IgD-negative memory B cell (primary cell): ENCODE measurements around the gene PYURF. TPM values are rescaled to one million over a fixed set of nuclear protein-coding genes. Genes with fewer than 3 reads are reported as not detected.
A peak's percentile ranks its signal among the peaks of the same experiment; 100 is the strongest.
"Not testable (repeated sequence)": the region's sequence is repeated elsewhere in the genome, so short reads cannot be mapped to it uniquely, and the experiment has no call there.

Source experiments
- H3K27ac Mint-ChIP-seq, 3 donors: one replicate each; pipeline ENCODE4 v1.8.0; 2020 to 2022; ENCODE audit warnings: mild to moderate bottlenecking in 3 of 3, mixed read lengths in 3 of 3, moderate library complexity in 1 of 3
- H3K27me3 Mint-ChIP-seq: one replicate; pipeline ENCODE4 v1.8.0; 2021; ENCODE audit warnings: mixed read lengths
- H3K36me3 Mint-ChIP-seq: one replicate; pipeline ENCODE4 v1.8.0; 2020; ENCODE audit warnings: mild to moderate bottlenecking, mixed read lengths
- H3K4me1 Mint-ChIP-seq, 3 donors: one replicate each; pipeline ENCODE4 v1.8.0; 2020 to 2022; ENCODE audit warnings: mixed read lengths in 3 of 3, mild to moderate bottlenecking in 1 of 3
- H3K4me3 Mint-ChIP-seq, 4 donors: one replicate each; pipeline ENCODE4 v1.8.0; 2020 to 2022; ENCODE audit warnings: mild to moderate bottlenecking in 4 of 4, mixed read lengths in 4 of 4, moderate library complexity in 3 of 4
- H3K9me3 Mint-ChIP-seq, 3 donors: one replicate each; pipeline ENCODE4 v1.8.0; 2020 to 2021; ENCODE audit warnings: mixed read lengths in 3 of 3, mild to moderate bottlenecking in 1 of 3
- polyA plus RNA-seq: library from polyadenylated mRNA; unstranded; fragments of 300-500 nt; fragmentation: Illumina TruSeq; gene quantifications from one replicate; pipeline ENCODE4 v1.2.3, GENCODE V29; 2021

Gene PYURF, protein sequence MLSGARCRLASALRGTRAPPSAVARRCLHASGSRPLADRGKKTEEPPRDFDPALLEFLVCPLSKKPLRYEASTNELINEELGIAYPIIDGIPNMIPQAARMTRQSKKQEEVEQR
- polyA plus RNA-seq, result 212 TPM

DNA sequence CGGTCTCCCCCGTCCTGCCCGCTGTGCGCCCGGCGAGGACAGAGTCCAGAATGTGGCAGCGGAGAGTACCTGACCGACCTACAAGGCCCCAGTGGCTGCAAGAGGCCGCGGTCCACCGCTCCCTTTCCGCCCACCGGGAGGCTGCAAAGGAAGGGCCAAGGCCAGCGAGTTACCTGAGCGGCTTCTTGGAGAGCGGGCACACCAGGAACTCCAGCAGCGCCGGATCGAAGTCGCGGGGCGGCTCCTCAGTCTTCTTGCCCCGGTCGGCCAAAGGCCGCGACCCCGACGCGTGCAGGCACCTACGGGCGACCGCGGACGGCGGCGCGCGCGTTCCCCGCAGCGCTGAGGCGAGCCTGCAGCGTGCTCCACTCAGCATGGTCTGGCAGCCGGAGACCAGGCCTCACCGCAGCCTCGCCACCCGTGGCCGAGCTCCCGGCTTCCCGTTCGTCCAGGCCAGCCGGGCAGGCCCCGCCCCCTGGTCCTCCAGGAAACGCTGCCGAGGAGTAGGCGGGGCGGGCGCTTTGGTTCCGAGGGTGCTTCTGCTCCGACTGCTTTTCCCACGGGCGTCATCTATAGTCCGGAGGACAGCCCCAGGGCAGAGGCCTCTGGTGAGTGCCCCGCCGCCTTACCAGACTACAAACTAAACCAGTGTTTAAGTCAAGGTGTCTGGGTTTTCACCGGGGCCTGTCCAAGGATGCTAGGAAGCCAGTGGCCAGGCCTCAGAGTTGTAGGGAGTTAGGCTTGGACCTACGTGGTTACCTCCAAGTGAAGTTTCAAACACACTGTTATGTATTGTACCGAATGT lies at the start of gene PYURF:
Gene PYURF, minus strand, starts transcription at position 452 of the 805 bp plus-strand sequence. Its CDS starts 76 bp downstream, at position 376.
- H3K27ac Mint-ChIP-seq, result peak within 1 kb of the TSS; percentile 64 to 93 (median 89)
- peaks cover 10 to 27% (median 17%) of the 10 kb centered on the region in 3 donors for H3K4me1 Mint-ChIP-seq
- no peaks in the 10 kb centered on the region for H3K36me3 Mint-ChIP-seq

DNA sequence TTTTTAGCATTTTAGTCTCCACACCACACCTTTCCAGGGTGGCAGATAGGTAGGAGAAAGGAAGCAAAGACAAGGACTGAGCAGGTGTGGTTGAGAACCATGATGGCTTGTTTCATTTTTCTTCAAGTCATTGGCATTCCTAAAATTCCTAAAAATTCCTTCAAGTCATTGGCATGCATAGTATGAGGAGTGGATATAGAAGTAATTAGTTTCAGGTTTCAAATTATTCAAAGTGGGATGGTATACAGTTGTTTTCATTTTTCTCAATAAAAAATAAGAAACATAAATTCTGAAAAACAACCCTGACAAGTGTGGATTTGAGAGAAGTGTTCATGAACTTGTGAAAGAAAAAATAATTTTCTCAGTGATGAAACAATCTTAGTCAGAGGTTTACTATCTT lies 46.4 kb upstream of the PYURF start:
- Mint-ChIP-seq H3K27ac (no peak overlapping the region), H3K27me3 (peaks cover 13% of the 10 kb centered on the region), H3K4me3 (no peak overlapping the region), H3K9me3 (peaks cover 0 to 3% (median 0%) of the 10 kb centered on the region in 3 donors), H3K36me3 (no peaks in the 10 kb centered on the region), H3K4me1 (peaks cover 0 to 2% (median 0%) of the 10 kb centered on the region in 3 donors)

More for the DNA sequence above, at the start of gene PYURF:
- peak within 1 kb of the TSS; percentile 93 to 99 (median 97) for H3K4me3 Mint-ChIP-seq
- H3K27me3 Mint-ChIP-seq, result no peaks in the 10 kb centered on the region
- no peaks in the 10 kb centered on the region for H3K9me3 Mint-ChIP-seq

DNA sequence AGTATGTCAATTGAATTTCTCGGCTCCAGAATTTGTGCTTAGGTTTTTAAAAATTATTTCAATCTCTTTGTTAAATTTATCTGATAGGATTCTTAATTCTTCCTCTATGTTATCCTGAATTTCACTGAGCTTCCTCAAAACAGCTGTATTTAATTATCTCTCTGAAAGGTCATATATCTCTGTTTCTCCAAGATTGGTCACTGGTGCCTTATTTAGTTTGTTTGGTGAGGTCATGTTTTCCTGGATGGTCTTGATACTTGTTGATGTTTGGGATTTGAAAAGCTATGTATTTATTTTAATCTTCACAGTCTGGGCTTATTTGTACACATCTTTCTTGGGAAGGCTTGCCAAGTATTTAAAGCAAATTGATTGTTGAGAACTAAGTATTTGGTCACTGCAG lies 44.0 kb upstream of the PYURF start:
- Mint-ChIP-seq H3K4me1 (no peaks in the 10 kb centered on the region), H3K27me3 (peaks cover 12% of the 10 kb centered on the region)

DNA sequence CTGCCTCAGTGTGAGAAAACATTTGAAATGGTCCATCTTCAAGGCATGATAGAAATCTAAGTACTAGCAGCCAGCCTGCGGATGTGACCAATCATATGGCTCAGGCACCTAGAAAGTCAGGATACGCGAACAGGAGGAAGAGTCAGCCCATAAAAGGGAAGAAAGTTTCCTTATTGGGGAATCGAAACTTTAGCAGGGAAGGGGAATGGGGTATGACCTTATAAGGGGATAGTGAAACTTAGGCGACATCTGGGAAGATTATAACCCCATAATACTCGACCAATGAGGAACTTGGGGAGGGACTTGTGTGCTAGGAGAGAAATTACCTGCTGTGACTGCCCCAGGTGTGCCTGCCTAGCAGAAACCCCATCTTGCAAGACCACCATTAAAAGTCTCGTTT lies 26.2 kb upstream of the PYURF start:
- H3K4me1 Mint-ChIP-seq, result peaks cover 0 to 3% (median 0%) of the 10 kb centered on the region in 3 donors
- H3K27ac Mint-ChIP-seq, result no peak overlapping the region
- H3K27me3 Mint-ChIP-seq, result no peaks in the 10 kb centered on the region
- no peaks in the 10 kb centered on the region for H3K36me3 Mint-ChIP-seq
- no peaks in the 10 kb centered on the region for H3K9me3 Mint-ChIP-seq
- H3K4me3 Mint-ChIP-seq, result no peak overlapping the region

More for the DNA sequence above, 44.0 kb upstream of the PYURF start:
- no peak overlapping the region for H3K27ac Mint-ChIP-seq
- no peak overlapping the region for H3K4me3 Mint-ChIP-seq
- H3K9me3 Mint-ChIP-seq, result peaks cover 0 to 3% (median 0%) of the 10 kb centered on the region in 3 donors
- H3K36me3 Mint-ChIP-seq, result no peaks in the 10 kb centered on the region

DNA sequence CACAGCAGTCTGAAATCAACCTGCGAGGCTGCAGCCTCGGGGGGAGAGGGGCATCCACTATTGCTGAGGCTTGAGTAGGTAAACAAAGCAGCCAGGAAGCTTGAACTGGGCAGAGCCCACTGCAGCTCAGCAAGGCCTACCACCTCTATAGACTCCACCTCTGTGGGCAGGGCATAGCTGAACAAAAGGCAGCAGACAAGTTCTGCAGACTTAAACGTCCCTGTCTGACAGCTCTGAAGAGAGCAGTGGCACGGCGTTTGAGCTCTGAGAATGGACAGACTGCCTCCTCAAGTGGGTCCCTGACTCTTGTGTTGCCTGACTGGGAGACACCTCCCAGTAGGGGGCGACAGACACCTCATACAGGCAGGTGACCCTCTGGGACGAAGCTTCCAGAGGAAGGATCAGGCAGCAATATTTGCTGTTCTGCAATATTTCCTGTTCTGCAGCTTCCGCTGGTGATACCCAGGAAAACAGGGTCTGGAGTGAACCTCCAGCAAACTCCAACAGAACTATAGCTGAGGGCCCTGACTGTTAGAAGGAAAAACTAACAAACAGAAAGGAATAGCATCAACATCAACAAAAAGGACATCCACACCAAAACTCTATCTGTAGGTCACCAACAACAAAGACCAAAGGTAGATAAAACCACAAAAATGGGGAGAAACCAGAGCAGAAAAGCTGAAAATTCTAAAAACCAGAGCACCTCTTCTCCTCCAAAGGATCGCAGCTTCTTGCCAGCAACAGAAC lies 15.9 kb upstream of the PYURF start:
- not testable (repeated sequence) for H3K27me3 Mint-ChIP-seq, H3K9me3 Mint-ChIP-seq, H3K27ac Mint-ChIP-seq, H3K36me3 Mint-ChIP-seq, H3K4me1 Mint-ChIP-seq, H3K4me3 Mint-ChIP-seq

DNA sequence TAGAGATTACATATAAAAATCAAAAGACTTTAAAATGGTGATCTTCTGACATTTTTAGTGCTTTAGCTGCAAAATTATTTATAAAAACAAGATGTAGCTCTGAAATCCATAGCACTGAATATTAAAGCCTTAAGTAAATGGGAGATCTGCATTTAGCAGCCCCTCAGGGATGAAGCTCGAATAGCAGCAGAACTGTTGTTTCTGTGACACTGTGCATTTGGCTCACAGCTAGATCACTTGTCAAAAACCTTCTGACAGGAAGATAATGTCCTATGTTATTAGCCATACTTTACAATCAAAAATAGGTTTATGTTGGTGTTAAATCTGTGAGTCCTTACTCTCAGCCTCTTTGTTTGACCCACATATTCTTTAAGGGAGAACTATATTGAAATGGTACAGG lies 14.1 kb upstream of the PYURF start:
- Mint-ChIP-seq H3K36me3 (no peaks in the 10 kb centered on the region), H3K27ac (no peak overlapping the region), H3K4me1 (no peaks in the 10 kb centered on the region), H3K9me3 (no peaks in the 10 kb centered on the region), H3K27me3 (peaks cover 3% of the 10 kb centered on the region), H3K4me3 (no peak overlapping the region)

DNA sequence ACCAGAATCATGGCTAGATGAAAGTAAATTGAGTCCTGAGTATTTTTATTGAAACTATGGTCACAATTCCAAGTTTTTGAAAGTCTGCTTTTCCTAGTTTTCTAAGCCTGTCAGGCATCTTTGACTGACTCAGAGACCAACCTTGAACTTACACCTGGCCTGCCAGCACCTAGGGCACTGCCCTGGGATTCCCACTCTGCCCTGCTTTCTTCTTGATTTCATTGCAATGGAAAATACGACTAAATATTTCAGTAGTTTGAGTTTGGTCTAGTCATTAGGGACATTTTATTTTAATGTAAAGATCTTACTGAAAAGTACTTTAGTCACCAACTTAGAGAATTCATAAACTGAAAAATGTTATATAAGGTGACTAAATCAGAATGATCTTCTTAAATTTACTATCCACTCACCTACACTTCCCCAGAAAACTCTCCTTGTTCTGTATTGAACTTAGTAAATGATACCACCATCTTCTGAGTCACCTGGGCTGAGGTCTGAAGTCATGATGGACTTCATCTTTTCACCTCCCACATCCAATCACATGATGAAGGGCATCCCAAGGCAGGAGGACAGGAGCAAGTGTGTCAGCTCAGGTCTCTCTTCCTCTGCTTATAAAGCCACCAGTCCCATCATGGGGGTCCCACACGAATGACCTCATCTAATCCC lies 11.6 kb upstream of the PYURF start:
- no peak overlapping the region for H3K4me3 Mint-ChIP-seq
- no peaks in the 10 kb centered on the region for H3K4me1 Mint-ChIP-seq
- H3K27ac Mint-ChIP-seq, result no peak overlapping the region
- no peaks in the 10 kb centered on the region for H3K9me3 Mint-ChIP-seq
- peaks cover 3% of the 10 kb centered on the region for H3K27me3 Mint-ChIP-seq
- H3K36me3 Mint-ChIP-seq, result no peaks in the 10 kb centered on the region

DNA sequence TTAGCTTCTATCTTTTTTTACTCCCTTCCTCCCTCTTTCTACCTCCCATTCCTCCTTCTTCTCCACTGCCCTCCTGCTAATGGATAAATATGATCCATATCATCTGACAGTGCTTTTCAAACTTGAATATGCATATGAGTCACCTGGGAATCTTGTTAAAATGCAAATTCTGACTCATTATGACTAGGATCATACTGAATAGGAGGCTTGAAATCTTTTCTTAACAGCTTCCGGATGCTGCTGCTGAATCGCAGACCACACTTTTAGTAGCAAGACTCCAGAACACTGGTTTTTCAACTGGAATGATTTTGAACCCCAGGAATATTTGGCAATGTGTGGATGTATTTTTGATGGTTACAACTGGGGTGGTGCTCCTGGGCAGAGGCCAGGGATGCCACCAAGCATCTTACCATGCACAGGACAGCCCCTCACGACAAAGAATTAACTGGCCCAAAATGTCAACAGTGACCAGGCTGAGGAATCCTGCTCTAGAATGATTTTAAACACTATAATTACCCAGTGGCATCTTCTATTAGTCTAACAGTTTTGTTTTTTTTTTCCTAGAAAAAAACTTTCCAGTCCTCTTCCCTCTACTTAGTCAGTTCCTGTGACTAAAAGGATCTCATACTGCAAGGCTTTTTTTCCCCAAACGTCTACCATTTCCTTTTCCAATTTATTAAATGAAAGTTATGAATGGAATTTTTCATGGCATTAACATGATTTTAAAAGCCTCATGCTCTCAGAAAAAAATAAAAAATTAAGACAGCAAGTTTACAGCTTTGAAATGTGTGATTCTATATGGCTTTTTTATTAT lies 10.6 kb upstream of the PYURF start:
- Mint-ChIP-seq H3K9me3 (no peaks in the 10 kb centered on the region), H3K27ac (no peak overlapping the region)

DNA sequence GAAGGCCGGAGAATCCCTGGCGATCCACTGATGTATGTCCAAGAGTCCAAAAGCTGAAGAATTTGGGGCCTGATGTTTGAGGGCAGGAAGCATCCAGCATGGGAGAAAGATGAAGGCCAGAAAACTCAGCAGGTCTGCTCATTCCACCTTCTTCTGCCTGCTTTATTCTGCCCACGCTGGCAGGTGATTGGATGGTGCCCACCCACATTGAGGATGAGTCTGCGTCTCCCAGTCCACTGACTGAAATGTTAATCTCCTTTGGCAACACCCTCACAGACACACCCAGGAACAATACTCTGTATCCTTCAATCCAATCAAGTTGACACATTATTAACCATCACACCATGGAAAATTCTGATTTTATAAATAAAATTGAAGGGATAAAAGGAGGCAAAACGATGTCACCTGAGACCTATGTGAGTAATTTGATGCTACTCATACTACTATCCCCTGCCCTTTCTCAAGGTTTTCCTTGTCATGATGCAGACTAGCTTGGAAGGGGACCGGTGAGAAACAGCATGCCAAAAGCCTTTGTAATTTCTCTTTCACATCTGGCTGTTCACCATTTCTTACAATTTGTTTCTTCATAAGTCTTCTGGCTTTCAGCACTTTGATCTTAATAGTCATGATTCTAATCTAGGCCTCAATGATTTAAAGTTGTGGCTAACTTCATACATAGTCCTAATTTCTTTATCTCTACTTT lies 9.7 kb upstream of the PYURF start:
- no peaks in the 10 kb centered on the region for H3K36me3 Mint-ChIP-seq
- peaks cover 3% of the 10 kb centered on the region for H3K27me3 Mint-ChIP-seq
- H3K4me3 Mint-ChIP-seq, result no peak overlapping the region
- peaks cover 0 to 2% (median under 1%) of the 10 kb centered on the region in 3 donors for H3K4me1 Mint-ChIP-seq
- no peak overlapping the region for H3K27ac Mint-ChIP-seq
- H3K9me3 Mint-ChIP-seq, result no peaks in the 10 kb centered on the region

More for the DNA sequence above, 10.6 kb upstream of the PYURF start:
- Mint-ChIP-seq H3K4me3 (no peak overlapping the region), H3K4me1 (no peaks in the 10 kb centered on the region), H3K27me3 (peaks cover 3% of the 10 kb centered on the region), H3K36me3 (no peaks in the 10 kb centered on the region)

DNA sequence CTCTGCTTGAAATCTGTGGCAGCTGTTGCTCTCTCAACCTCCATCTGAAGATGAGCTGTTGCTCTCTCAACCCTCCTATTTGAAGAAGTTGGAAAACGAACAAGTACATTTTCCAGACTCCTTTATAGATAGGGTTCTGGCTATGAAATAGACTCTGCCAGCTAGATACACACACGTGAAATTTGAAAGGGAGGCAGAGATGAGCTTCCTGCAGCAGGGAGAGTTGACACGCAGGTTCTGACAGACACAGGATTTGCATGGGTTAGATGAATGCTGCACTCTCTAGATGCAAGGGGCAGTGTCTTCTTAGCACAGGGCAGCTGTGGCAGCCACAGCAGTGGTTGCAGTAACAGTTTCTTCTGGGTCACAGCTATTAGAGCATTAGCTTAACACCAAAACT lies 8.0 kb upstream of the PYURF start:
- Mint-ChIP-seq H3K4me3 (no peak overlapping the region), H3K27ac (no peak overlapping the region), H3K36me3 (no peaks in the 10 kb centered on the region), H3K27me3 (peaks cover 1% of the 10 kb centered on the region), H3K9me3 (no peaks in the 10 kb centered on the region), H3K4me1 (peaks cover 0 to 9% (median 7%) of the 10 kb centered on the region in 3 donors)

DNA sequence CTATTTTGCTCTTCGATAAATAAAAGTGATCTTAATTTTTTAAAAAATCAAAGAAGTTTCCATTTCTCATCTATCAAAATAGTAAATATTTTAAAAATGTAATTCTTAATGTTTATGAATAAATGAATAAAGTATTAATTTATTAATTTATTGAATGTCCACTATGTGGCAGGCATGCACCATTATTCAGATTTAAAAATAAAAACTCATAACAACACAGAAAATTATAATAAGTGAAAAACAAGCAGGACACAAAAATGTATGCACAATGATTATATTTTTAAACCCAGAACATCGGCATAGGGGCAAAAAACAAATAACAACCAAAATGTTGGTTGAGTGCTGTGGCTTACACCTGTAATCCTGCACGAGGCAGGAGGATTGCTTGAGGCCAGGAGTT lies 5.3 kb upstream of the PYURF start:
- H3K27me3 Mint-ChIP-seq, result no peaks in the 10 kb centered on the region
- H3K27ac Mint-ChIP-seq, result no peak overlapping the region
- no peak overlapping the region for H3K4me3 Mint-ChIP-seq
- H3K36me3 Mint-ChIP-seq, result no peaks in the 10 kb centered on the region
- H3K9me3 Mint-ChIP-seq, result no peaks in the 10 kb centered on the region
- H3K4me1 Mint-ChIP-seq, result peaks cover 0 to 11% (median 7%) of the 10 kb centered on the region in 3 donors

DNA sequence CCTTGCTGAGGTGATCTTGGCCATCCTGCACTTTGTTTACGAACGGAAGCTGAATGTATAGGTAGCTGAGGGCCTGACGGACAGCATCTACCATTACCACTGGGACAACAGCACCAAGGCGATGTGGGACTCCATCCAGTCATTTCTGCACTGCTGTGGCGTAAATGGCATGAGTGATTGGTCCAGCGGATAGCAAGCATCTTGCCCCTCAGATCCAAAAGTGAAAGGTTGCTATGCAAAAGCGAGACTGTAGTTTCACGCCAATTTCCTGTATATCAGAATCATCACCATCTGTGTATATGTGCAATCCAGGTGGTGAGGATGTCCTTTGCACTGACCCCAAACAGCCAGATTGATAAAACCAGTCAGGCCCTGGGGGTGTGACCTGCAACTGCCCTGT lies 4.2 kb upstream of the PYURF start:
- Mint-ChIP-seq H3K4me1 (peaks cover 2 to 12% (median 8%) of the 10 kb centered on the region in 3 donors), H3K27me3 (no peaks in the 10 kb centered on the region), H3K27ac (no peak overlapping the region), H3K9me3 (no peaks in the 10 kb centered on the region), H3K36me3 (no peaks in the 10 kb centered on the region), H3K4me3 (peak overlapping the region; percentile 26 to 70 (median 48))

DNA sequence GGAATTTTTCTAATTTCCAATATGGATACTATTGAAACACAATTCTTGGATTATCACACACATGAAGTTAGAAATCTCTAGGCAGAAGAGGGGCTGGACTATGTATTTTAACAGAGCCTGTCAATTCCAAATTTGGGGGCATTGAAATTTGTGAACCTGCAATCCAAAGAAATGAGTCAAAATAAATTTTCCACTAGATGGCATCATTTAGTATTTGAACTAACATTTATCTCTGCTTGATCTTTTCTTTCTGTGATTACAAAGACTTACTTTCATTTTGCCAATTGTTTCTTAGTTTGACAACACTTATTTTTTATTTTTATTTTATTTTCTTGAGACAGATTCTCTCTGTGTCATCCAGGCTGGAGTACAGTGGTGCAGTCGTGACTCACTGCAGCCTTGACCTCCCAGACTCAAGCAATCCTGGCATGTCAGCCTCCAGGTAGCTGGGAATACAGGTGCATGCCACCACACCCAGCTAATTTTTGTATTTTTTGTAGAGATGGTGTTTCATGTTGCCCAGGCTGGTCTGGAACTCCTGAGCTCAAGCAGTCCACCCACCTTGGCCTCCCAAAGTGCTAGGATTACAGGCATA lies 2.7 kb upstream of the PYURF start:
- H3K4me3 Mint-ChIP-seq, result peak overlapping the region in 1 of 4 donors; percentile 97
- no peaks in the 10 kb centered on the region for H3K36me3 Mint-ChIP-seq
- H3K27ac Mint-ChIP-seq, result no peak overlapping the region
- peaks cover 10 to 23% (median 17%) of the 10 kb centered on the region in 3 donors for H3K4me1 Mint-ChIP-seq
- H3K9me3 Mint-ChIP-seq, result no peaks in the 10 kb centered on the region
- H3K27me3 Mint-ChIP-seq, result no peaks in the 10 kb centered on the region
